NCI-H1417 (cell line): ENCODE data around the gene FTL.

Experiments used
- DNase-seq, 3 experiments: peaks; one replicate each; lab custom pipeline; 2025; lab: John Stamatoyannopoulos, UW

The FTL gene

DNA sequence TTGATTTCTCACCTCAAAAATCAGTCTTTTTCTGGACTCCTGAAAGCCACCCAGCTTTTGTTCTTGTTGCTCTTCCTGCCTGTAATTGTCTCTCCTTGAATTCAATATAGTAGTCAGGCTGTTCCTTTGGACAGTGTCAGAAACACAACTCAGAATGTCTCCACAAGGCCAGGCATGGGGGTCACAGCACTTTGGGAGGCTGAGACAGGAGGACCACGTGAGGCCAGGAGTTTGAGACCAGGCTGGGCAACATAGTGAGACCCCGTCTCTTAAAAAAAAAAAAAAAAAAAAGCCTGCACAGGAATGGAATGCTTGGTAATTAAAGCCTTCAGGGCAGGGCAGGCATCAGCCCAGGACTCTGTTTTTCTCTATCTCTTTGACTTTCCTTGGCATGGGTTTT is 19.3 kb upstream of the FTL start:
- DNase-seq: no peak

DNA sequence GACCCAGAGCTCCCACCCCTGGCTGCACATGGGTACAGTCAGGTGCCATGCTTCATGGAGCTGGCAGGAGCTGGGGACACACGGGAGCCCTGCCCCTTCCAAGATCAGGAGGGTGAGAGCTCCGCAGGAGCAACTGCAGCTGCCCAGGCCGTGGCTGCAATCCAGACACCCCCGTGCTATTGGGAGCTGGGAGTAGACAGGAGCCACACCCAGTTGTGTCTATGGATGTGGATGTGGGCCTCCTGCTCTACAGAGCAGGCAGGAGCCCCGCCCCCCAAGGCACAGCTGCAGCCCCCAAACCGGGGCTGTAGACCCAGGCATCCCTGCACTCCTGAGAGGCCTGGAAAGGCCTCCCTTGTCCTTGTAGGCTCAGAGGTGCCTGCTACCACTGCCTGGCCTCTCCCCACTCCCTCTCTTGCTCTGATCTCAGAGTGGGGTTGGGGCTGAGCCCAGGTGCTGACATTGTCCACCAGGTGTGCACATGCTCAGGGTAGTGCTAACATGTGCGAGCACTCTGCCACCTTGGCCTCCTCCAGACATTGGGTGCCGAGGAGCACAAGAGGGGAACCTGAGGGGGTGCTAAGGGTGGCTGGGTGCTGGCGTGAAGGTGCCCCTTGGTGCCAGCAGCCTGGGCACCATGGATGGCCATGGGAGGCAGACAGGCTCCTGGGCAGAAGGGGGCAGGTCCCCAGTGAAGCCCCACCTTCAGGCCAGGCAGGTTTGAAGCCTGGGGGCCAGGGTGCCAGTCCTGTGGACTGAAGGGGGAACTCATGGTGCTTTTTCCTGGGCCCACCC is 18.4 kb upstream of the FTL start:
- no peak for DNase-seq

- DNase-seq: no peak
These were observed 17.9 kb upstream of the FTL start for GRCh38 chr19:48947258-48947542.

DNA sequence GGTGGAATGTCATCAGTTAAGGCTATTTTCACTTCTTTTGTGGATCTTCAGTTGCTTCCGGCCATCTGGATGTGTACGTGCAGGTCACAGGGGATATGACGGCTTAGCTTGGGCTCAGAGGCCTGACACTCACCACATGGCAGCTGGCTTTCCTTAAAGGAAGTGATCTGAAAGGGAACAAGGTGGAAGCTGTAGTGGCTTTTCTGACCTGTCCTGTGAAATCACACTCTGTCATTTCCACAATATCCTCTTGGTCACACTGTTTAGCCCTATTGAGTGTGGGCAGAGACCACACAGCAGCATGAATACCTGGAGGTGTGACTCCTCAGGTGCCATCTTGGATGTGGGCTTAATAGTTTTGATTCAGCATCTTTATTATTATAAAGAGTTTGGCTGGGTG is 14.9 kb upstream of the FTL start:
- DNase-seq: no peak

DNA sequence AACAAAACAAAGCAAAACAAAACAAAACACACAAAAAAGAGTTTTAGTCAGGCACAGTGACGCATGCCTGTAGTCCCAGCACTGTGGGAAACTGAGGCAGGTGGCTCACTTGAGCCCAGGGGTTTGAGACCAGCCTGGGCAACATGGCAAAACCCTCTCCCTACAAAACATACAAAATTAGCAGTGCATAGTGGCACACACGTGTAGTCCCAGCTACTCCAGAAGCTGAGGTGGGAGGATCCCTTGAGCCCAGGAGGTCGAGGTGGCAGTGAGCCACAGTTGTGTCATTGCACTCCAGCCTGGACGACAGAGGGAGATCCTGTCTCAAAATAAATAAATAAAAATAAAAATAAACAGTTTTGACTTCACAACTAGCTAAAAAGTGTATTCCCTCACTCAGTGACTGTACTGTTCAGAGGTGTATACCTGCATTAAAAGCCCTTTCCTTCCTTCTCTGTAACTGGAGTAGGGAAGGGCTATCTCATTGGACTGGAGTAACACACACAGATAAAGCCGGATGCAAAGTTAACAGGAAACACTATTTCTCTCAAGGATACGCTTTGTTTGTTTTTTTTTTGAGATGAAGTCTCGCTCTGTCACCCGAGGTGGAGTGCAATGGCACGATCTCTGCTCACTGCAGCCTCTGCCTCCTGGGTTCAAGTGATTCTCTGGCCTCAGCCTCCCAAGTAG is 14.1 kb upstream of the FTL start:
- no peak for DNase-seq

- no peak for DNase-seq
These were observed 12.0 kb upstream of the FTL start for GRCh38 chr19:48953141-48953540.

DNA sequence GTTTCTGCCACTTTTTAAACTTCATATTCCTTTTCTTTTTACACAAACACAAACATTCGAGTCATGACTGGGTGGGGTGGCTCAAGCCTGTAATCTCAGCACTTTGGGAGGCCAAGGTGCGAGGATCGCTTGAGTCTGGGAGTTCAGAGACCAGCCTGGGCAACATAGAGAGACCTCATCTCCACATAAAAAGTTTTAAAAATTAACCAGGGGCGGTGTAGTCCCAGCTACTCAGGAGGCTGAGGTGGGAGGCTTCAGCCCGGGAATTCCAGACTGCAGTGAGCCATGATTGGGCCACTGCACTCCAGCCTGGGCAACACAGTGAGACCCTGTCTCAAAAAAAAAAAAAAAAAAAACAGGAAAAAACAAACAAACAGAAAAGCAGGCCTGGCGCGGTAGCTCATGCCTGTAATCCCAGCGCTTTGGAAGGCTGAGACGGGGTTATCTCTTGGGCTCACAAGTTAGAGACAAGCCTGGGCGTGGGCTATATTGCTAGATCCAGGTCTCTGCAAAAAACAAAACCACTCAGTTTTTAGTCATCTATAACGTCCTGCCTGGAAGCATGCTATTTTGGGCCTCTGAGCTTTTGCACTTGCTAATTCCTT is 11.0 kb upstream of the FTL start:
- DNase-seq: no peak

DNA sequence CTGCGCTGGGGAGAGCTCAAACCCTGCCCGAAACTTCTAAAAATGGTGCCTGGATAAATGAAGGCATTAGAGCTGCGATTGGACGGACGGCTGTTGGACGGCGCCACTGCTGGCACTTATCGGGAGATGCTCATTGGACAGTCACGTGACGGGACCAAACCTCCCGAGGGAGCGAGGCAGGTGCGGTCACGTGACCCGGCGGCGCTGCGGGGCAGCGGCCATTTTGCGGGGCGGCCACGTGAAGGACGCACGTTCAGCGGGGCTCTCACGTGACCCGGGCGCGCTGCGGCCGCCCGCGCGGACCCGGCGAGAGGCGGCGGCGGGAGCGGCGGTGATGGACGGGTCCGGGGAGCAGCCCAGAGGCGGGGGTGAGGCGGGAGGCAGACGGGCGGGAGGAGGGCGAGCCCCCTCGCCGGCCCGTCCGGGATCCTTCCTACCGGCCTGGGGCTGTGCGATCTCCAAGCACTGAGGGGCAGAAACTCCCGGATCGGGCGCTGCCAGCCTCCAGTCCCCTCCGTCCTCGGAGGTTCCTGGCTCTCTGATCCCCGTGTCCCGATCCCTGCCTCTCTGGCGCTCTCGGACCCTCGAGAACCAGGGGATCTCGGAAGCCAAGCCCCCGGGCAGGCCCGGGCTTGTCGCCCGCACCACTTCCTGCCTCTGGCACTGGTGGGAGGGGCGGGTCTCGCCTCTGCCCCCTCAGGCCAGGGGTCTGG is 10.4 kb upstream of the FTL start, which contains the start of gene BAX:
BAX (plus strand) TSS at position 281 of the 713 bp plus-strand sequence; CDS start at position 335, 54 bp downstream.
- peak; percentile 97 to 100 (median 98) for DNase-seq

- no peak for DNase-seq
These were observed 9.7 kb upstream of the FTL start for GRCh38 chr19:48955308-48955958.

- DNase-seq: no peak
These were observed 7.1 kb upstream of the FTL start for GRCh38 chr19:48958006-48958405.

- no peak for DNase-seq
These were observed 5.5 kb upstream of the FTL start for GRCh38 chr19:48959341-48960239.

DNA sequence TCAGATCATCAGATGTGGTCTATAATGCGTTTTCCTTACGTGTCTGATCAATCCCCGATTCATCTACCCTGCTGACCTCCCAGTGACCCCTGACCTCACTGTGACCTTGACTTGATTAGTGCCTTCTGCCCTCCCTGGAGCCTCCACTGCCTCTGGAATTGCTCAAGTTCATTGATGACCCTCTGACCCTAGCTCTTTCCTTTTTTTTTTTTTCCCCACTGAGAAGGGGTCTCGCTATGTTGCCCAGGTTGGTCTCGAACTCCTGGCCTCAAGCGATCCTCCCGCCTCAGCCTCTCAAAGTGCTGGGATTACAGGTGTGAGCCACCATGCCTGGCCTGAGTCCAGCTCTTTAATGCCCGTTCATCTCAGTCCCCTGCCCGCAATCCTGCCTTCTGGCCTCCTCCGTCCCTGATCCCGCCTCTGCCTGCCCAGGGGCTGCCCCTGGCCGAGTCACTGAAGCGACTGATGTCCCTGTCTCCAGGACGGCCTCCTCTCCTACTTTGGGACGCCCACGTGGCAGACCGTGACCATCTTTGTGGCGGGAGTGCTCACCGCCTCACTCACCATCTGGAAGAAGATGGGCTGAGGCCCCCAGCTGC is 4.0 kb upstream of the FTL start:
- no peak for DNase-seq

- DNase-seq: no peak
These were observed 3.5 kb upstream of the FTL start for GRCh38 chr19:48961673-48962028.

DNA sequence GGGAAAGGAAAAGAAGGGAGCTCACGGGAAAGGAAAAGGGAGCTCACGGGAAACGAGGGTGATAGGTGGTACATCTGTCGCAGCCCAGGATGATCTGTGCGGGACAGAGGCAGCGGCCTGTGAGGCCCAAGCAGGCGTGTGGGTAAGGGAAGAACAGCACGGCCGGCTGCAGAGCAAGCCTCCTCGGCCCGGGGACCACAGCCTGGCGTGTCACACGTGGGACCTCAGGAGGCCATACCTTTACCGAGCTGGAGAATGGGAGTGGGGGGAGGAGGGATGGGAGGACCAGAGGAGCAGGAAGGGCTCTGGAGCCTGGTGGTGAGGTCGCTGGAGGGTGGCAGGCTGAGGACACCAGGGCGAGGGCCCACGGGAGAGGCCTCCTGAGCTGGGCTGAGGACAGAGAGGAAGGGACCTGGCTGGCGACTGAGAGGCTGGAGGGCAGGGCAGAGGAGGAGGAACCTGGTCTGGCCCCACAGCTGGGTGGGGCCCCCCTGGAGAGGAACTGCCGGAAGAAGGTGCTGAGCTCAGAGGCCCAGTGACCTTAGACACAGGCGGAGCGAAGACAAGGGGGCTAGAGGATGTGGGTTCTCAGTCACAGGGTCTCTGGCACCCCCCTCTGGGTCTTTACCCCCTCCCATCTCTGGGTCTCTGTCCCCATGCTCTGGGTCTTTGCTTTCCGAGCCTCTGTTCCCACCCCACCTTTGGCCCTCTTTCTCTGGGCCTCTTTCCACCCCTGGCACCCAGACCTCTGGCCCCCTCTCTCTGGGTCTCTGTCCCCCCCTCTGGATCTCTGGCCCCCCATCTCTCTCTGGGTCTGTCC is 2.9 kb upstream of the FTL start:
- DNase-seq: no peak

GRCh38 chr19:48962849-48963165 is 2.3 kb upstream of the FTL start:
- no peak for DNase-seq

DNA sequence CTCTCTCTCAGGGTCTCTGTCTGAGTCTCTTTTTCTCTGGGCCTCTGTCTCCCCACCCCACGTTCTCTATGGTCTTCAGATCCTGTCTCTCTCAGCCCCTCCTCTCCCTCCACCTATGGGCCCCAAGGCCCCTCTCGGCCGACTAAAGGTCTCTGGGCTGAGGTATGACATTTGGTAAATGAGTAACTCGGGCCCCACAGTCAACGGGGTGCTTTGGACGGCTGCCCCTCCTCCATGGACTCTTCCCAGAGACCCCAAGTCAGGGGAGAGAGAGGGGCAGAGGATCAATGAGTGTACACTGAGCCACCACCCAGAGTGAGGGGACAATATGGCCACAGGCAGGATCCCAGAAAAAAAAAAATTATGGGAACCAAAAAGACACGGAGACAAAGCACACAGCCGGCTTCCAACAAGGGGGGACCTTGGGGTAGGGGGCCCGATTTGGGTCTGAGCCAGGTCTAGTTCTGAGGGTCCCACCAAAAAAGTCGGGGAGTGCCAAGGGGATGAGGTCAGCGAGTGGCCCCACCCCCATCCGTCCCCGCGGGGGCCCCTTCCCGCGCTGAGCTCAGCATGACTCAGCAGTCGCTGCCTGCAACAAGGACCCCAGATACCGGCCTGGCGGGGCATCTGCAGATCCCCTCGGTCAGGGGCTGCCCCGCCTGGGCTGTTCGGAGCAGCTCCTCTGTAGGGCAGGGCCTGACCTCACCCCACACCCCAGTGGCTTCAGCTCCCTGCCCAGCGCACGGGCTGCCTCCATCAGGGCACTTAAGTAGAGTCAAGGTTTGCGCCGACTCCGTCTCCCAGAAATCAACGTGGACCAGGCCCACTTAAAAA is 1.5 kb upstream of the FTL start:
- no peak for DNase-seq

DNA sequence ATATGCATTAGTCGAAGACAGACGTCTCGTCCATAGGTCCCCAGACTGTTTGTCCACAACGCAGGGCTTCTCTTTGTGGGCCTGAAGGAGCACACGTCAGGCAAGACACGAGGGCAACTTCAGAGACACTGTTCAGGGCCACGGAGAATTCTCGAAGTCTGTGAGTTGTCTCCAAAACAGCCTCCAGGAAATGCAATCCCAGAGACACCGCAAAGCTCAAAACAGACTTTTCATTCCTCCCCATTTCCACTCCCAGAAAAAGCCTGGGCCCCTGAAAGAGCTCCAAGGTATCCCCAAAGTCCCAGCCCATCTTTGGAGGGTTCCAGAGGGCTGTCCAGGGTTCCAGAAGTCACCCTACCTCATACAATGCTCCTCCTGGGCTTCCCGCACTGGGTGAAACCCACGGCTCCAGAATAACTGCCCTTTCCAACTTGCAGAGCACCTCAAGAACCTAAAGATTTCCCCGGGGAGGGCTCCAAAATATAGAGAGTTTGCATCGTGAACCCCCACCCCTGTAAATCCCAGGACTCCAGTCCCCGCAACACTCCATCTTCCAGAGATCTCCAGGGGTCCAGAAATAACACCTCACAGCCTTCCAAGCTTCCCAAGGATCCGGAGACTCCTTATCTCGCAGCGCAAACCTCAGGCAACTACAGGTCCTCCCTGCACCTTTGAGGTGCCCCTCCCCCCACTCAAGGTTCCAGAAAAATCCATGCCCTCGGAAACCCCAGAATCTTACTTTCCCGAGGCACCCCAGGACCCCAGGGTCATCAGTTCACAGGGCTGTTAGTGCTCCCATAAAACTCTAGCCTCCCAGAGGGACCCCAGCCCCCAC is 687 bp upstream of the FTL start:
- DNase-seq: peak in 2 of 3 experiments; percentile 43 to 52
